GM12892 (cell line): ENCODE data around the gene HRH4.

Experiments
- POLR2A ChIP-seq: IDR thresholded peaks from 2 replicates; pipeline ENCODE4 v1.6.1; 2011; ENCODE audit warnings: low read depth, low read length, control low read depth
- POLR2AphosphoS5 ChIP-seq: IDR thresholded peaks from 2 replicates; pipeline ENCODE4 v1.6.1; 2011; ENCODE audit warnings: low read depth, low read length, control low read depth
- TAF1 ChIP-seq: IDR thresholded peaks from 2 replicates; pipeline ENCODE4 v1.6.1; 2011; ENCODE audit warnings: low read depth, mild to moderate bottlenecking, control low read depth, low read length, borderline replicate concordance

GRCh38 chr18:24517554-24517953 is 57.1 kb downstream of the HRH4 start:
- TF ChIP-seq POLR2A, result no peak
- TF ChIP-seq POLR2AphosphoS5, result no peak
- no peak for TF ChIP-seq TAF1
